GM12892 (cell line): ENCODE results near the gene GJC3.
"Not testable (repeated sequence)": the region's sequence is repeated elsewhere in the genome, so short reads cannot be mapped to it uniquely, and the experiment has no call there.

Experiments
- DNase-seq: peaks from one replicate; pipeline ENCODE4 v3.0.0; 2011; ENCODE audit not compliant: insufficient read length
- FAIRE-seq: peaks from 2 replicates; lab custom pipeline; 2011; peaks lifted over from hg19 to GRCh38; lab: Jason Lieb, UNC
- POLR2A ChIP-seq: IDR thresholded peaks from 2 replicates; pipeline ENCODE4 v1.6.1; 2011; ENCODE audit warnings: low read depth, low read length, control low read depth
- POLR2AphosphoS5 ChIP-seq: IDR thresholded peaks from 2 replicates; pipeline ENCODE4 v1.6.1; 2011; ENCODE audit warnings: low read depth, low read length, control low read depth
- TAF1 ChIP-seq: IDR thresholded peaks from 2 replicates; pipeline ENCODE4 v1.6.1; 2011; ENCODE audit warnings: low read depth, mild to moderate bottlenecking, control low read depth, low read length, borderline replicate concordance

Gene GJC3

GRCh38 chr7:99920149-99920548 lies 9.3 kb downstream of the GJC3 start:
- DNase-seq: no peak
- no peak for TF ChIP-seq POLR2A
- TF ChIP-seq TAF1: no peak
- TF ChIP-seq POLR2AphosphoS5: no peak
- no peak for FAIRE-seq

- TF ChIP-seq POLR2A: no peak
- no peak for TF ChIP-seq POLR2AphosphoS5
- no peak for TF ChIP-seq TAF1
Observed at GRCh38 chr7:99919814-99920112, 9.7 kb downstream of the GJC3 start.

GRCh38 chr7:99918959-99919813 lies 10.2 kb downstream of the GJC3 start, which contains the start of gene TRIM4:
Gene TRIM4 (minus strand): TSS chr7:99919530. CDS start chr7:99919401, 129 bp downstream.
- TF ChIP-seq TAF1 (peak; percentile 74), POLR2A (peak; percentile 93), POLR2AphosphoS5 (peak; percentile 93)
- peak; percentile 91 for FAIRE-seq
- peak; percentile 92 for DNase-seq

More at GRCh38 chr7:99919814-99920112, 9.7 kb downstream of the GJC3 start:
- no peak for FAIRE-seq
- no peak for DNase-seq

- no peak for TF ChIP-seq TAF1
- no peak for TF ChIP-seq POLR2A
- no peak for TF ChIP-seq POLR2AphosphoS5
- DNase-seq: no peak
- no peak for FAIRE-seq
Observed at GRCh38 chr7:99910976-99911375, 18.4 kb downstream of the GJC3 start.

GRCh38 chr7:99901581-99901980 lies 27.8 kb downstream of the GJC3 start:
- no peak for FAIRE-seq
- no peak for DNase-seq
- no peak for TF ChIP-seq POLR2A
- no peak for TF ChIP-seq POLR2AphosphoS5
- no peak for TF ChIP-seq TAF1

- TF ChIP-seq POLR2A (no peak), TAF1 (no peak), POLR2AphosphoS5 (no peak)
- no peak for DNase-seq
- no peak for FAIRE-seq
Observed at GRCh38 chr7:99899830-99900519, 29.4 kb downstream of the GJC3 start.

- no peak for DNase-seq
- no peak for FAIRE-seq
- TF ChIP-seq POLR2AphosphoS5 (no peak), POLR2A (no peak), TAF1 (no peak)
Observed at GRCh38 chr7:99898836-99899235, 30.6 kb downstream of the GJC3 start.

GRCh38 chr7:99898023-99898357 lies 31.4 kb downstream of the GJC3 start:
- FAIRE-seq: no peak
- TF ChIP-seq POLR2AphosphoS5 (peak; percentile 40; the same call in 1 of the 2 replicates), TAF1 (no peak)

GRCh38 chr7:99897322-99898022 lies 31.9 kb downstream of the GJC3 start:
- TF ChIP-seq TAF1 (no peak), POLR2A (no peak), POLR2AphosphoS5 (no peak)
- FAIRE-seq (no peak), DNase-seq (no peak)

More at GRCh38 chr7:99898023-99898357, 31.4 kb downstream of the GJC3 start:
- DNase-seq: no peak

- TF ChIP-seq POLR2AphosphoS5 (no peak), POLR2A (no peak), TAF1 (no peak)
- FAIRE-seq: no peak
- DNase-seq: no peak
Observed at GRCh38 chr7:99894738-99895137, 34.7 kb downstream of the GJC3 start.

GRCh38 chr7:99893280-99893679 lies 36.1 kb downstream of the GJC3 start:
- no peak for DNase-seq
- TF ChIP-seq POLR2A: no peak
- FAIRE-seq: no peak

- DNase-seq, FAIRE-seq: not testable (repeated sequence)
Observed at GRCh38 chr7:99890348-99890747, 39.1 kb downstream of the GJC3 start.

GRCh38 chr7:99888366-99888765 lies 41.1 kb downstream of the GJC3 start:
- FAIRE-seq, DNase-seq: not testable (repeated sequence)
